Kidney (tissue), 14 donors: Measurements from ENCODE around the gene KIF6. TPM values are rescaled to one million over a fixed set of nuclear protein-coding genes. Genes with fewer than 3 reads are reported as not detected.

Source experiments
- DNase-seq, 5 donors: peaks; one replicate each; pipeline ENCODE4 v3.0.0-alpha.2; 2013 to 2020
- FAIRE-seq: peaks from 2 replicates; lab custom pipeline; 2012; peaks lifted over from hg19 to GRCh38; lab: Jason Lieb, UNC
- H3K27ac ChIP-seq, 2 donors: one replicate each; pipeline ENCODE4 v1.7.0; 2013; ENCODE audit warnings: low read depth in 2 of 2, low read length in 2 of 2, inconsistent platforms in 1 of 2
- H3K27me3 ChIP-seq: one replicate; pipeline ENCODE4 v1.7.1; 2013; ENCODE audit warnings: low read length, inconsistent platforms; ENCODE audit not compliant: control insufficient read depth, insufficient read depth
- H3K36me3 ChIP-seq, 3 donors: one replicate each; pipeline versions ENCODE4 v1.7.0 to v1.7.1; 2013; ENCODE audit warnings: low read length in 3 of 3, control low read depth in 1 of 3, inconsistent platforms in 1 of 3; ENCODE audit not compliant: insufficient read depth in 3 of 3, control insufficient read depth in 2 of 3
- H3K4me1 ChIP-seq, 3 donors: one replicate each; pipeline versions ENCODE4 v1.7.0 to v1.7.1; 2013; ENCODE audit warnings: low read length in 3 of 3, inconsistent platforms in 1 of 3, low read depth in 1 of 3; ENCODE audit not compliant: control insufficient read depth in 2 of 3, insufficient read depth in 2 of 3
- H3K4me3 ChIP-seq, 3 donors: one replicate each; pipeline versions ENCODE4 v1.7.0 to v1.8.1; 2013; ENCODE audit warnings: low read length in 3 of 3, control low read depth in 1 of 3, inconsistent platforms in 1 of 3
- H3K9ac ChIP-seq, 3 donors: one replicate each; pipeline versions ENCODE4 v1.7.0 to v1.7.1; 2013; ENCODE audit warnings: low read length in 3 of 3, control low read depth in 1 of 3, inconsistent platforms in 1 of 3
- H3K9me3 ChIP-seq, 3 donors: one replicate each; pipeline versions ENCODE4 v1.7.0 to v1.7.1; 2013; ENCODE audit warnings: low read length in 3 of 3, control low read depth in 1 of 3, inconsistent platforms in 1 of 3; ENCODE audit not compliant: control insufficient read depth in 2 of 3, insufficient read depth in 1 of 3
- CTCF ChIP-seq: IDR thresholded peaks from 3 replicates; pipeline ENCODE4 v1.5.1; 2012; ENCODE audit warnings: mild to moderate bottlenecking, moderate library complexity, borderline replicate concordance; ENCODE audit not compliant: insufficient read depth; ENCODE audit errors: extremely low read depth
- intact Hi-C: fragments of 100-400 bp; cut with DNase I; formaldehyde crosslinking; loops from one replicate; pipeline ENCODE4 v1.11.1; 2022
- polyA plus RNA-seq: library from polyadenylated mRNA; stranded (reverse); fragments of 350-450 nt; fragmentation: Illumina TruSeq; extraction: RNeasy Lipid Tissue Mini Kit (QIAGEN cat#74804); gene quantifications from one replicate; pipeline ENCODE4 v1.2.3, GENCODE V29; 2014; ENCODE audit warnings: low read depth, low replicate concordance; ENCODE audit not compliant: insufficient read depth
- total RNA-seq: library from RNA; stranded (reverse); fragmentation: NEBNext Ultra II Directional; extraction: Animal tissue kit (Norgen Biotek cat#: 25700); gene quantifications from one replicate; pipeline ENCODE4 v1.2.1, GENCODE V29; 2021
- donor health status: control.
- donor health status: control.
- donor health status: control.
- donor health status: control.
- donor health status: control.
- donor health status: DM: yes; HTN: yes; CAD: no.
- donor health status: Normal renal cell carcinoma (clear cell type).

Gene KIF6
- total and polyA plus RNA-seq, 2 donors from 2014 or later, result 1.7 to 2.9 TPM

GRCh38 chr6:39330057-39330456, 395.2 kb downstream of the KIF6 start:
- no peak for TF ChIP-seq CTCF
- no peak for FAIRE-seq

GRCh38 chr6:39328066-39328465, 397.1 kb downstream of the KIF6 start:
- TF ChIP-seq CTCF, result no peak
- Histone ChIP-seq H3K9ac (no peak overlapping the region), H3K36me3 (no peaks in the 10 kb centered on the region), H3K4me3 (no peak overlapping the region), H3K9me3 (no peaks in the 10 kb centered on the region), H3K27ac (no peak overlapping the region), H3K4me1 (no peaks in the 10 kb centered on the region), H3K27me3 (no peaks in the 10 kb centered on the region)
- DNase-seq (no peak), FAIRE-seq (no peak)
- intact Hi-C loops, result no loop called here

More at GRCh38 chr6:39330057-39330456, 395.2 kb downstream of the KIF6 start:
- H3K9me3 ChIP-seq, result no peaks in the 10 kb centered on the region
- H3K36me3 ChIP-seq, result no peaks in the 10 kb centered on the region
- H3K27ac ChIP-seq, result no peak overlapping the region
- H3K9ac ChIP-seq, result no peak overlapping the region
- no peak overlapping the region for H3K4me3 ChIP-seq
- no peaks in the 10 kb centered on the region for H3K27me3 ChIP-seq
- no peaks in the 10 kb centered on the region for H3K4me1 ChIP-seq
- intact Hi-C loops, result no loop called here
- DNase-seq, result no peak

- Histone ChIP-seq H3K4me1 (no peaks in the 10 kb centered on the region), H3K9me3 (no peaks in the 10 kb centered on the region), H3K9ac (no peak overlapping the region), H3K4me3 (no peak overlapping the region), H3K27me3 (no peaks in the 10 kb centered on the region), H3K27ac (no peak overlapping the region), H3K36me3 (no peaks in the 10 kb centered on the region)
- intact Hi-C loops, result no loop called here
- TF ChIP-seq CTCF, result no peak
- FAIRE-seq (no peak), DNase-seq (no peak)
Measured at GRCh38 chr6:39327507-39327906, 397.7 kb downstream of the KIF6 start.

GRCh38 chr6:39322306-39322850, 402.8 kb downstream of the KIF6 start, which contains the start of gene KCNK16:
KCNK16 (minus strand) TSS chr6:39322702; CDS start chr6:39322540, 162 bp downstream.
- Histone ChIP-seq H3K36me3 (no peaks in the 10 kb centered on the region), H3K27me3 (no peaks in the 10 kb centered on the region), H3K27ac (no peak within 1 kb of the TSS), H3K9me3 (no peaks in the 10 kb centered on the region), H3K4me3 (no peak within 1 kb of the TSS), H3K9ac (no peak within 1 kb of the TSS), H3K4me1 (no peaks in the 10 kb centered on the region)
- FAIRE-seq (no peak), DNase-seq (no peak)
- intact Hi-C loops, result no loop called here
- no peak for TF ChIP-seq CTCF
